K562 (cell line): ENCODE data around the gene ENOSF1. TPM values are rescaled to one million over a fixed set of nuclear protein-coding genes. Genes with fewer than 3 reads are reported as not detected.

Experiments
- ATF7 ChIP-seq: fragments of 450-650 bp; IDR thresholded peaks from 2 replicates; pipeline ENCODE4 v1.7.1; 2014; ENCODE audit warnings: mild to moderate bottlenecking, moderate library complexity
- BRCA1 ChIP-seq, 2 experiments: fragments of 450-650 bp in 1 of 2; sonication (generic) in 1 of 2; formaldehyde crosslinking in 1 of 2; IDR thresholded peaks; 2 replicates each; pipeline versions ENCODE4 v1.5.0 to v1.6.1; 2017 to 2020; ENCODE audit warnings: mild to moderate bottlenecking in 1 of 2, missing genetic modification reagents in 1 of 2
- C11orf30 ChIP-seq: fragments of 450-650 bp; IDR thresholded peaks from 2 replicates; pipeline ENCODE4 v1.6.1; 2016; ENCODE audit warnings: low read depth, mild to moderate bottlenecking
- CBFA2T2 ChIP-seq: fragments of 450-650 bp; conservative IDR thresholded peaks from 2 replicates; pipeline ENCODE4 v1.6.1; 2017; ENCODE audit warnings: mild to moderate bottlenecking
- CCNT2 ChIP-seq: IDR thresholded peaks from 2 replicates; pipeline ENCODE4 v1.6.1; 2011; ENCODE audit warnings: borderline replicate concordance, low read depth, mild to moderate bottlenecking, moderate library complexity, mixed read lengths, low read length; ENCODE audit not compliant: insufficient read length; ENCODE audit errors: extremely low read depth
- DEAF1 ChIP-seq: fragments of 450-650 bp; formaldehyde crosslinking; IDR thresholded peaks from 2 replicates; pipeline ENCODE4 v1.4.0; 2020; ENCODE audit warnings: mild to moderate bottlenecking, moderate library complexity
- DPF2 ChIP-seq: fragments of 450-650 bp; IDR thresholded peaks from 2 replicates; pipeline ENCODE4 v1.6.1; 2016
- EP400 ChIP-seq: fragments of 450-650 bp; IDR thresholded peaks from 2 replicates; pipeline ENCODE4 v1.6.1; 2017; ENCODE audit warnings: antibody characterized with exemption, mild to moderate bottlenecking, moderate library complexity
- GATAD2B ChIP-seq: fragments of 450-650 bp; IDR thresholded peaks from 2 replicates; pipeline ENCODE4 v1.6.1; 2017; ENCODE audit warnings: mild to moderate bottlenecking, borderline replicate concordance
- HDGF ChIP-seq: fragments of 450-650 bp; IDR thresholded peaks from 2 replicates; pipeline ENCODE4 v1.6.1; 2016
- KAT7 ChIP-seq: sonication (generic); formaldehyde crosslinking; IDR thresholded peaks from 2 replicates; pipeline ENCODE4 v1.8.0; 2022; ENCODE audit warnings: missing genetic modification reagents, mild to moderate bottlenecking, borderline replicate concordance
- KDM2B ChIP-seq: fragments of 250-450 bp; sonication (Bioruptor Pico); IDR thresholded peaks from 2 replicates; pipeline ENCODE4 v1.8.0; 2021; ENCODE audit warnings: mild to moderate bottlenecking, moderate library complexity
- L3MBTL2 ChIP-seq: fragments of 450-650 bp; IDR thresholded peaks from 2 replicates; pipeline ENCODE4 v1.6.1; 2016; ENCODE audit warnings: mild to moderate bottlenecking, moderate library complexity
- MTA2 ChIP-seq: fragments of 450-650 bp; IDR thresholded peaks from 2 replicates; pipeline ENCODE4 v1.6.1; 2016; ENCODE audit warnings: low read depth
- NFATC3 ChIP-seq: fragments of 450-650 bp; IDR thresholded peaks from 2 replicates; pipeline ENCODE4 v1.6.1; 2017; ENCODE audit warnings: mild to moderate bottlenecking
- PBX2 ChIP-seq, 2 experiments: IDR thresholded peaks in 1 of 2; conservative IDR thresholded peaks in 1 of 2; 2 replicates each; pipeline ENCODE4 v1.6.1; 2016; ENCODE audit warnings: low read depth in 2 of 2, mild to moderate bottlenecking in 1 of 2, missing compliant biosample characterization in 1 of 2, missing genetic modification characterization in 1 of 2, moderate library complexity in 1 of 2
- PKNOX1 ChIP-seq: fragments of 450-650 bp; IDR thresholded peaks from 2 replicates; pipeline ENCODE4 v1.6.1; 2016
- PML ChIP-seq: IDR thresholded peaks from 2 replicates; pipeline ENCODE4 v1.6.1; 2012; ENCODE audit warnings: low read length, inconsistent platforms
- SMARCA5 ChIP-seq: fragments of 450-650 bp; IDR thresholded peaks from 2 replicates; pipeline ENCODE4 v1.6.1; 2016
- STAG1 ChIP-seq: sonication (generic); formaldehyde crosslinking; IDR thresholded peaks from 2 replicates; pipeline ENCODE4 v1.5.0; 2020; ENCODE audit warnings: missing genetic modification reagents, borderline replicate concordance
- TAF9B ChIP-seq: fragments of 450-650 bp; IDR thresholded peaks from 2 replicates; pipeline ENCODE4 v1.6.1; 2018; ENCODE audit warnings: mild to moderate bottlenecking; ENCODE audit not compliant: partially characterized antibody
- TFAM ChIP-seq: fragments of 250-450 bp; sonication (Bioruptor Pico); conservative IDR thresholded peaks from 2 replicates; pipeline ENCODE4 v1.5.0; 2021; ENCODE audit warnings: mild to moderate bottlenecking, moderate library complexity
- THAP7 ChIP-seq: fragments of 250-450 bp; sonication (Bioruptor Pico); IDR thresholded peaks from 2 replicates; pipeline ENCODE4 v1.5.0; 2021
- XRCC3 ChIP-seq: fragments of 450-650 bp; IDR thresholded peaks from 2 replicates; pipeline ENCODE4 v1.6.1; 2017; ENCODE audit warnings: mild to moderate bottlenecking, moderate library complexity
- ZNF217 ChIP-seq: sonication (generic); formaldehyde crosslinking; IDR thresholded peaks from 2 replicates; pipeline ENCODE4 v1.8.0; 2022; ENCODE audit warnings: mild to moderate bottlenecking, missing genetic modification reagents
- ZNF239 ChIP-seq: fragments of 250-450 bp; sonication (Bioruptor Pico); IDR thresholded peaks from 2 replicates; pipeline ENCODE4 v1.4.0; 2020; ENCODE audit warnings: mild to moderate bottlenecking
- polyA plus RNA-seq, 8 experiments: library from polyadenylated mRNA; depleted of rRNA in 4 of 8; stranded (reverse) in 5 of 8; unstranded in 3 of 8; fragments of >200 nt; fragmentation: Nextera tagmentation in 2 of 8; fragmentation: Illumina TruSeq in 1 of 8; extraction: Ambion mirVana in 2 of 8; extraction: Trizol in 1 of 8; gene quantifications; 2 replicates each; pipeline versions ENCODE4 v1.2.1 to v1.2.3, GENCODE V29; 2011 to 2014; ENCODE audit warnings: inconsistent platforms in 1 of 8, missing spikeins in 1 of 8
- total RNA-seq, 7 experiments: library from RNA; depleted of rRNA in 6 of 7; stranded (reverse); fragments of >200 nt in 6 of 7; fragmentation: Illumina TruSeq in 2 of 7; extraction: Trizol in 2 of 7; gene quantifications; 2 replicates each; pipeline versions ENCODE4 v1.2.1 to v1.2.3, GENCODE V29; 2011 to 2021; ENCODE audit warnings: low replicate concordance in 1 of 7

ENOSF1 gene
- total and polyA plus RNA-seq, 9 of the 15 experiments (the other 6 are each of a cell fraction or from before 2014, with no cell fraction given) = 15.5 to 66.4 (median 46.5) TPM

- TF ChIP-seq ZNF239 (CRISPR knock-in tag) (0 out of 2 replicates have a peak, but pooled peaks have one; percentile 10), TFAM (no peak), KDM2B (CRISPR knock-in tag) (no peak), HDGF (peak; percentile 72; the same call in 1 of the 2 replicates), DPF2 (peak; percentile 83), L3MBTL2 (peak; percentile 45; the same call in 1 of the 2 replicates), STAG1 (CRISPR knock-in tag) (no peak), CBFA2T2 (no peak), EP400 (0 out of 2 replicates have a peak, but pooled peaks have one; percentile 43), GATAD2B (no peak), TAF9B (peak; percentile 17), PML (no peak), C11orf30 (no peak), XRCC3 (no peak), PBX2 (CRISPR knock-in tag; IDR thresholded peaks at IDR 0.05; ENCODE audit: low read depth) (no peak), PBX2 (tag; conservative IDR thresholded peaks at IDR 0.05; ENCODE audit: low read depth) (0 out of 2 replicates have a peak, but pooled peaks have one; percentile 16), ZNF217 (CRISPR knock-in tag) (no peak), SMARCA5 (peak; percentile 55; the same call in 1 of the 2 replicates), KAT7 (CRISPR knock-in tag) (peak; percentile 93; the same call in 1 of the 2 replicates), NFATC3 (peak; percentile 60; the same call in 1 of the 2 replicates), DEAF1 (CRISPR knock-in tag) (no peak), CCNT2 (no peak), THAP7 (CRISPR knock-in tag) (no peak), PKNOX1 (peak; percentile 63; the same call in 1 of the 2 replicates), BRCA1 (IDR thresholded peaks at IDR 0.05) (no peak), BRCA1 (CRISPR knock-in tag; IDR thresholded peaks at IDR 0.05) (no peak), MTA2 (peak; percentile 23; the same call in 1 of the 2 replicates), ATF7 (peak; percentile 50)
These were observed 62.0 kb downstream of the ENOSF1 start (continued) for GRCh38 chr18:650428-650858.
